Stimulated activated naive CD4-positive, alpha-beta T cell treated with Interleukin-2 at 50 U/mL for 16 hours (primary cell): ENCODE results near the gene RBM47.
A peak's percentile ranks its signal among the peaks of the same experiment; 100 is the strongest.
"Not testable (repeated sequence)": the region's sequence is repeated elsewhere in the genome, so short reads cannot be mapped to it uniquely, and the experiment has no call there.

Experiments
- DNase-seq: peaks from one replicate; lab custom pipeline; 2025; lab: John Stamatoyannopoulos, UW

Gene RBM47

DNA sequence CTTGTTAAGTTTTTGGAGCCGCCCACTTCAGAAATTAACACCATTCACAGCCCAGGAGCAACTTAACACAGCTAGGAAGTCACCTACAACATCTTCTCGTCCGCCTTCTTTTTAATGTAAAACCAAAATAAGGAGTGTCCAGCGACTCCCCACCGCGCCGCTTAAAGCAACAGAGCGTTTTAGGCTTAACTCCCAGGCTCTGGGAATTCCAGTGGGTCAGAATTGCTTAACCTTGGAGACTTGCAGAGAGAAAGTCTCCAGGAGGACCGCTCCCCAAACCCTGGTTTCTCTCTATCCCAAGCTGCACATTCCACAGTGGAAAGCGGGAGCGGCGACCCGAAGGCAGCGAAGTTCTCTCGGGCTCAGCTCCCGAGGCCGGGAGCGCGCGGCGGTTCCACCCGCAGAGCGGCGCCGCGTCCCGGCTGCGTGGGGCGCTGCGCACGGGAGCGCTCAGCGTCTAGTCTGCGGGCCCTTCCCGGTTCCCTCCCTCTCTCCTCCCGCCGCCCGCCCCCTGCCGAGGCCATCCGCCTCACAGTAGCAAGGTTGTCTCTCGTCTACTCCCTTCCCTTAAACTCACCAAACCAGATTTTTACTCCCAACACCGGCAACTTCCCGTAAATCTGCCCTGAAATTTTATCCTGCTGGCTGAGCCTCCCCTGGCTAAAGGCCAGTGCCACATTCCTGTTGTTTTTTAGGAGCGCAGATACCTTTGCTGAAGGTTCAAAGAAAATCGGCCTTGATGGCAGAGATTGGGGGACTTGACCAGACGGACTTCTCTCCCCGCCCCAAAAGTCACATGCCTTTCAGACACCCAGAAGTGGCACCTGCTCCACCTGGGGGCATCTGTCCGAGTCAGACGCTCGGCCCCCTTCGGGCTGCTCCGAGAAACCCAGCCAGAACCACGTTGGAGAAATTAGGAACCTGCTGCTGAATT, at the start of gene RBM47:
RBM47 (minus strand) TSS at position 464 of the 934 bp plus-strand sequence. CDS start 190,971 bp downstream, outside the sequence.
- DNase-seq = peak; percentile 2

DNA sequence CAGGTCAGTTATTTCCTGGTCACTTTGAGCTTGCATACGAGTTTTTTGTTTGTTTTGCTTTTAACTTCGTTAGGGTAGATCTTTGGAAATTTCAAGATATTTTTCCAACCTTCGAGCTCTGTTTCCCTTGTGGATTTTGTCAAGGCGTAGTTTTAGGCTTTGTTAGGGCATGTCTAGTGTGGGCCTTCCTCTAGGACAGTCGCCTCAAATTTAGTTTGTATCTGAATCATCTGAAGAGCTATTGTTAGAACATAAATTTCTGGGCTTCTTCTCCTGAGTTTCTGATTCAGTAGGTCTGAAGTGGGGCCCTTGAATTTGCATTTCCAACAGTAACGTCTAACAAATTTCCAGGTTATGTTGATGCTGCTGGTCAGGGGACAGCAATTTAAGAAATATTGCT, 48.8 kb upstream of the RBM47 start:
- no peak for DNase-seq

DNA sequence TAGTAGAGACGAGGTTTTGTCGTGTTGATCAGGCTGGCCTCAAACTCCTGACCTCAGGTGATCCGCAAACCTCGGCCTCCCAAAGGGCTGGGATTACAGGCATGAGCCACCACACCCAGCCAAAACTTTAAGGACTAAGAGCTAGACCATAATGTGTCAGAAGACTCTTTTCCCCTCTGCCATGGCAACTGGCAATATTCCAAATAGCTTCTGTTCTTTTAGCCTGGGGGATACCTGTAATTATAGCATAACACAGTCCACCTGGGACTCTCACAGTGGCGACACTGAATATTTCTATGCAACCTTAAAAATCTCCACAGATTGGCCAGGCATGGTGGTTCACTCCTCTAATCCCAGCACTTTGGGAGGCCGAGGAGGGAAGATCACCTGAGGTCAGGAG, 45.5 kb upstream of the RBM47 start:
- DNase-seq = no peak

DNA sequence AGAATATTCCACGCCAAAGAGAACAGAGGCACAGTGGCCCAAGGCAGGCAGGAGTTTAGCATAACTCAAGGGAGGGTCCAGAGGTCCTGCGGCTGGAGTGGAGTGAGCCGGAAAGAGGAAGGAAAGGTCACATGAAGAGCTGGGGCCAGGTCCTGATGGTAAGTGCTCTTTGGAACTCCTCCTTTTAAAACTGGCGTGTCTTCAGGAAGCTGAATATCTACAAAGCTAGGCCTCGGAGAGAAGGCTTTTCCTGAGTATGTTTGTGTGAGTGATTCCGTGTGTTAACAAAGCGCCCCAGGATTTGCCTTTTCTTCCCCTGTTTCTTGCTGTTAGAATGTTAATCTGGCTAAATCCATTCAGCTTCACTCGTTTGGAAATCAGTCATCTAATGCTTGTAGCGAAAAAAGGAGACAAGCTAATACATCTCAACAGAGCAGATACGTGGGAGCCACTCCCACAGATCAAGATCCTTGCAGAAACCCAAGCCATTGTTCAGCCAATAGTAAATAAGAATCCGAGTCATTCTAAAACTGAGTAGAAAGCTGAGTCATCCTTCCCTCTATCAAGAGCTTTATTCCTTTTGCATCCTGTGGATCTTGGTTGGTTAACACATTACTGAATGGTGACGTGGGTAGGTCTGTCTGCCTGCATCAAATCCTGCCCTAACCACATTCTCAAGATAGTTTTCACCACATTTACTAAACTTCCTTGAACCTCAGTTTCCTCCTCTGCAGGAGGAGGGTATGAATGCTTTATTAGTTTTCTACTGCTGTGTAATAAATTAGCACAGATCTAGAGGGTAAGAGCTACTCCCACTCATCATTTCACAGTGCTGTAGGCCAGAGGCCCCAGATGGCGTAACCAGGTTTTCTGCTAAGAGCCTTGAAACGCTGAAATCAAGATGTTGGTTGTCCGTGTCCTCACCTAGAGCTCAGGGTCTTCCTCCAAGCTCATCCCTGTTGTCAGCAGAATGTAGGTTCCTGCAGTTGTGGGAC, 43.2 kb upstream of the RBM47 start:
- peak; percentile 61 for DNase-seq

DNA sequence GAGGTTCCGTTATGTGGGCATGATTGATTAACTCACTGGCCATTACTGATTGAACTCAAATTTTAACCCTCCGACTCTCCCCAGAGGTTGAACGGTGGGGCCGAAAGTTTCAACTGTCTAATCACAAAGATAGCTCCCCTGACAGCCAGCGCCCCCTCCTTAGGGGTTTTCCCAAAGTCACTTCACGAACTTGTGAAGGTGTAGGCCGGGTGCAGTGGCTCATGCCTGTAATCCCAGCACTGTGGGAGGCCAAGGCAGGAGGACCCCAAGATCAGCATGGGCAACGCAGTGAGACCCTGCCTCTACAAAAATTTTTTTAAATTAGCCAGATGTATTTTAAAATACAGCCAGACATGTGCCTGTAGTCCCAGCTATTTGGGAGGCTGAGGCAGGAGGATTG, 39.8 kb upstream of the RBM47 start:
- peak; percentile 18 for DNase-seq

DNA sequence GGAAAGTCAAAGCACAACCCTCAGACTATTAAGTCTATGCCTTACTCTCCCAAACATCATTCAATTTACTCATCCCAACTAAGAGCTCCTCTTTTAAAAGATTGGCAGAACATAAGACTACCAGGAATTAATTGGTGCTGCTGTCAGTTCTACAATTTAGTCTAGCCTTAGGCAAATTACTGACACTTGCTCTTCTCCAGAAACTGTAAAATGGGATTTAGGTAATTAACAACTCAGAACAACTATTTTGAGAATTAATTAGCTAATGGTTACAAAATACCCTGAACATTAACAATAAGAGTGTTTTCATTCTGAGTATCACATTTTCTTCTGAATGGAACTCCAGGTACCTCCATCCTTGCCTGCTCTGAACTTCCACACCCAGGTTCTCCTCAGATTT, 36.2 kb upstream of the RBM47 start:
- DNase-seq = no peak

DNA sequence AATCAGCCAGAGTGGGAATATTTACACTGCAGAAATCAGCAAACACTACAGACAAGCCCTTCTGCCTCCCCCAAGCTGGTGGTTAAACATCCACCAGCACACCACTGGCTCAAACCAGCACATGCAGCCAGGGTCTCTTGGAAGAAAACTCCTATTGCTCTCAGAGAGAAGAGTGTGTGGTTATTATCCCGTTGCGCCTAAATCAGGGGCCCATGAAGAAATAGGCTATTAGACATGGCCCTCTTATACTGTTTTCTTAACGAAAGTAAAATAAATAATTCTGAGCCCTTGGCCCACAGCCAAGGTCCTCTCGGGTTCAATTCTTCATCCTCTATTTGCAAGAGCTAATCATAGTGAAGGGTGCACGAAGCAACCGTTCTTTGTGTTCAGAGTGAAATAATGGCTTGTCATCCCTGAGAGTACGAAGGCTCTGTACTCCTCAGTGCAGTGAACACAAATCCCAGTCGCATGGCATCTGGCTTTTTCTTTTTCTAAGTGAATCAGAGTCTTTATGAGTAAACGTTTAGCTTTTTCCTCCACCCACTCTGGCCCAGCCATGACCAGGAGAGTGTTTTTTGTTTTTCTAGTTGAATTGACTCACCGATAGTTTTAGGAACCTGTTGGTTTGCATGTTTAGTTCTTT, 33.4 kb upstream of the RBM47 start:
- peak; percentile 55 for DNase-seq

DNA sequence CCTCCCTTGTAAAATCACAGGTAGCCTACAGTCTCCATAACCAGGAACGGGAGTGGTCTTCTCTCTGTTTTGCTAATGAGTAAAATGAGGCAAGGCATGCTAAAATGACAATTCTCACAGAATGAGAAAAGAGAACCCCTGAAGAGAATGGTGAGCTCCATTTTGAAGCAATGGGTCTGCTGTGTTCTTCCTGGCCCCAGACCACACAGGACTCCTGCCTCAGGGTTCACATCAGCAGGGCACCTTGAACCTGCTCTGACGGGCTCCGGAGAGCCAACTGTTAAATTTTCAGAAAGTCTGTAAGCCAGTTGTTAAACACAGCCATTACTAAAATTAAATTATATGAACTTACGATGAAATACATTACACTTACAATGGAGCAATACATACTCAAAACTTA, 32.1 kb upstream of the RBM47 start:
- DNase-seq = no peak

DNA sequence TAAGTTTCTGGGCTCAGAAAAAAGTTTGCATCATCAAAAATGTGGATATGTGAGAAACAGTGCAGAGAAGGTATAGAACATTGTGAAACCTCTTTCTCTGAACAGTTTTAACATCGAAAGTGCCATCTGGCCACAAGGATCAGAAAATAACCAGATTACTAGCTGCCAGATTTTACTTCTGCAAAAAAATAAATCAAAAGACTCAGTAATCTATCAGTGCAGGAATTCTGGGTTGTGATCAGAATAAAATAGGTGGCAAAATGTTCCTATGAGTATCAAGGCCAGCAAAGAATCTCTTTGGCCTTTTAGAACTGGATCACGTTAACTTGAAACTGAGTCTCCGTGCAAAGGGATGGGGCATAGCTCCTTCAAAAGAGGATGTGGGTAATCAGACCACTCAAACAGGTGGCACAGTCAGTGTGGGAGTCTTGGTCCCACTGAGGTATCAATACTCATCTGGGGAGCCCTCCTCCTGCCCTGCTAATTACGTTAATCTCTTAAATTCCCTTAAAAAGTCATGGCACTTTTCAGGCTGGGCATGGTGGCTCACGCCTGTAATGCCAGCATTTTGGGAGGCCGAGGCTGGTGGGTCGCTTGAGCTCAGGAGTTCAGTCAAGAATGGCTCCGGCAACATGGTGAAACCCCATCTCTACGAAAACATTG, 26.7 kb upstream of the RBM47 start:
- no peak for DNase-seq

DNA sequence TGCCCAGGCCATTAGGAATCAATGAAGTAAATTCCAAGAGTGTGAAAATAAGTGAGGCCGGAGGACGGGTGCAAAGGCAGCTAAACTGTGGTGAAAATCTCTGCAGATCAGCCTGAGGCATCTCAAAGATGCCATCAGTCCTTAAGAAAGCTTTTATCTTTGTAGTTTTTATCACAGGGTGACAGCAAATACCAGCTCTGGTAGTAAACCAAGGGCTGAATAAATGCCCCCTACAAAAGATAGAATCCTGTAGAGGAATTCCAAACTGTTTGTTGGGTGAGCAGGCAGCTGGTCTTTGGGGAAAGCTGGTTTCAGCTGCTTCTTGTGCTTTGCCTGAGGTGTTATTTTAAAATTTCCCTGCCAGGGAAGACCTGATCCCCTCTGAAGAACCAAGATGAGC, 21.6 kb upstream of the RBM47 start:
- DNase-seq = no peak

DNA sequence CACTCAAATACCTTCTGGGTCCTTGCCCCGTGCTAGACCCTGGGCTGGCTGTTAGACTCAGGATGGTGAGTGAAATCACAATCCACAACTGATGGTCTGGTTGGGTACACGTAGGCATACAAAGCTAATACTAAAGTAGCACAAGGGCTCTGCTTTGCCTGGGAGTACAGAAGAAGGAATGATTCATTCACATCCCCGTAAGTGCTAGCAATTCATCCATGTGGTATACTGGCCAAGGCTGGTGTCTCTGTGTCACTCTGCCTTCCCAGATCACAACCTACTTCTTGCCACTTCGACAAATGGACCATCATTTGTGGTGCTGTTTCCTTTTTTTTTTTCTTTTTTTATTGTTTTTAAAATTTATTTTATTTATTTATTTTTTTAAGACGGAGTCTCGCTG, 19.7 kb upstream of the RBM47 start:
- no peak for DNase-seq

DNA sequence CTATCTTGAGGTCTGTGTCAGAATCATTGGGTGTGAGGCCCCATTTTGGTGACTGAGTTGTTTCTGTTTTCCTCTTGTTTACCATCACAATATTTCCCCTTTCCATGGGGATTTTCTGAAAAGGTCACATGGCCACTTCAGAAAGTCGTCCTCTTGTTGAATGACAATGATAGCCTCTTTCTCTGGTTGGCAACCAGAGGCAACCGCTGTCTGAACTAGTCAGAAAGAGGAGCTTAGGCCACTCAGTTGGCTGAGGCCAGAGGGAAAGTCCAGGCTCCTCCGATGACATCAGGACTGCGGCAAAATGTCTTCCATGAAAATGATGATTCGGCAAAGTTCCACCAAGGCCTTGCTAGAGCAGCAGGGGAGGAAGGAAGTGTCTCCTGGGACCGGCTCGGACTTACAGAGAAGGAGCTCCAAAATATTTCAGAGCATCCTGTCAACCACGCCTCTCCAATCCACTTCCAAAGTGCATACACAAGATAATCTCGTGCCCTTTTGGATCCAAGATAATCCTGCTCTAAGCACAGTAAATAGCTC, 19.1 kb upstream of the RBM47 start:
- no peak for DNase-seq

DNA sequence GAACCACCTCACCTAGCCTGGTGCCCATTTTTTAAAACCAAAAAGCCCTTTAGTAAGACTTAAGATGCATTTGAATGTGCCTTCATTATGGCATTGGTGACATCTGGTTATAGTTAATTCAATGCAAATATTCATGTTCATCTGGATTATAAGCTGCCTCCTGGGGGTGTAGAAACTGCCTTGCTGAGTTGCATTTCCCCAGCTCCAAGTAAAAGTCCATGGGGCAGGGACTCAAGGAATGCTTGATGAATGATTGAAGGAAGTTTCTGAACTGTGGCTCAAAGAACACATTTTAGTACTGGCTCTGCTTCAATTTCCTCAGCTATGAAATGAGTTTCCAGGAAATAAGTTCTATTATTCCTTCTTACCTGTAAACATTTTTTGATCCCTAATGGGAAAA, 18.5 kb upstream of the RBM47 start:
- no peak for DNase-seq

DNA sequence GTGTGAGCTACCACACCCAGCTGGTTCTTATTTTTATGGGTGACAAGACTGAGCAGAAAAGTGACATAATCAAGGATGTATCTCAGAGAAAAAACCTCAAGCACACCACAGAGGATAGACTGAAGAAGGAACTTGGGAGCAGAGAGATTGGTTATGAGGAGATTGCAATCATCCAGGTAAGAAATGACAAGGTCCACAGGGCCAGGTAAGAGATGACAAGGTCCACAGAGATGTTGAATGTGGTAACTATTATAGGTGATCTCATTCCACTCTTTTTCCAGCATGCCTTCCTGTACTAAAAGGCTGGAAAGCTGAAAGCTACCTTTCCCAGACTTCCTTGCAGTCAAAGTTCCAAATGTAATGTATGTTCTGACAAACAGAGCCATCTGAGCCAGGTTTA, 15.9 kb upstream of the RBM47 start:
- no peak for DNase-seq

DNA sequence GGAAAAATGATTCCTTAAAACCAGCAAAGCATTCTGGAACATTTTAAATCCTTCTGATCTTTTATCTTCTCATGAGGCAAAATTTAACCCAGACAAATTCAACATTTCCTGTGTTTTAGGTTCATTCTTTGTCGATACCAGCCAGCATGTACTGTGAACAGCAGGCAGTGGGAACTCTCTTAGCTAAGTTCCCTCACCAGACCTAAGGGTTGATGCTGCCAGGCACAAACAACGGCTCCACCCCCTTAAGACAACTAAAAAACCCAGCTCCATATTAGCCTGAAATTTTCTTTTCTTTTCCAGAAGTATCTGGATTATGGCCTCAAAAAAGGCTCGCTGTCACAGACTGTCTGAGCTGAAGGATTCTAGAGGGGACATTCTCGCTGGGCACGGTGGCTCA, 2.4 kb upstream of the RBM47 start:
- no peak for DNase-seq

DNA sequence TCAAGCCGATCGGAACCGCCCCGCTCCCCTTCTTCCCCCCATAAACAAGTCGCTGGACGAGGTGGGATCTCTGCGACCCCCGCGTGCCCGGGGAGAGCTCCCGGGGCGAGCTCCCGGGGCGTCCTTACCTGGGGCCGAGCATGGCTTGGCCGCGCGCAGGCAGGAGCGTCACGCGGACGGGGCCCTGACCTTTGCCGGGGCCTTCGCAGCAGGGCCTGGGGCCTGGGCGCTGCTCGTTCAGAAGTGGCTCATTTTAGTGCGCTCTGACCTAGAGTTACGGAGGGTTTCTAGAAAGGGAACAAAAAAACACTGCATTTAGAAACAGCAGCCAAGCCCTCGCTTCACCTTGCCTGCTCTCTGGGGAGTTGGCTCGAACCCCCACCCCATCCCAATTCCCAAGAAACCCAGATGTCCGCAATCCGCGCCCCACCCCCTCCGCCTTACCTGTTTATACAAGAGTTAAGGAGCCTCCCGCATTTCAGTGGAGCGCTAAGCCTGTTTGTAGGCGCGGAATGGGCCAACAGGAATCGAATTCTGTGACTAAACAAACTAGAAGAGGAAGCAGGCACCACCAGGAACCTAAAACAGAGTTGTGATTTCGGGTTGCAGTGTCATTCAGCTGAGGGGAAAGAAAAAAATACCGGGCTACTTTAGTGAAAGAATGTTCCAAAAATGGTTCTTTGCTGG, 814 bp upstream of the RBM47 start:
- no peak for DNase-seq

DNA sequence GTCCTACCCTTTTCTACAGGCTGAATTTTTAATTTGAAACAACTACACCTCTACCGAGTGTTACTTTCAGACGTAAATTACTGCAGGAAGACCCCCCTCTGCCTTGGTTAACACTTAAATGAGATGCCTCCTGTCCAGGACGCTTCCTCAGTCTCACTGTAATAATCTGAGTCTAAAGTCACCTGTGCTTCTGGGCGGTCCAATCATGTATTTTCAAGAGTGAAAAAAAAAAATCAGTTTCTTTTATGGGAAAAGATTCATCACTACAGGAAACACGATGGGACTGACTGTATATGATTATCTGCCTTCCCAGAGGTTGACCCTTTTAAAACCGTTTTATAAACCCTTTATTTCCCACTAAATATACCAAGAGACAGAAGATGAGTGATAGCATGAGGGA, 776 bp downstream of the RBM47 start:
- no peak for DNase-seq

DNA sequence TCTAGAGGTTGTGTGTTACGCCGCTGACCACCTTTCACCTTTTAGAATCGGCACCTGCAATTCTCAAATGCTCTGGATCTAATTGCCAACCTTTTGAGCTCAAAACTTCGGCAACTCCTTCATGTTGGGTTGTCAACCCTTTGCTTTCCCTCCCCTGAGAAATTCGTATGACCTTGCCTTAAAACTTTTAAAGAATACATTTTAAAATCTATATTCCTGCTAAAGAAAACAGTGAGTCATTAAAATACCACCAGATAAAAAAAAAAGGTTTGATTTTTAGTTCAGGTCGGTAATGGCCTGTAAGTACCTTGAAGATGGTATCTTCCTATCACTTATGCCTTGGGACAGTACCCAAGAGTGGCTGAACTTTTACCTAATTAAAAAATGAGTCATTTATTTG, 1.3 kb downstream of the RBM47 start:
- not testable (repeated sequence) for DNase-seq

DNA sequence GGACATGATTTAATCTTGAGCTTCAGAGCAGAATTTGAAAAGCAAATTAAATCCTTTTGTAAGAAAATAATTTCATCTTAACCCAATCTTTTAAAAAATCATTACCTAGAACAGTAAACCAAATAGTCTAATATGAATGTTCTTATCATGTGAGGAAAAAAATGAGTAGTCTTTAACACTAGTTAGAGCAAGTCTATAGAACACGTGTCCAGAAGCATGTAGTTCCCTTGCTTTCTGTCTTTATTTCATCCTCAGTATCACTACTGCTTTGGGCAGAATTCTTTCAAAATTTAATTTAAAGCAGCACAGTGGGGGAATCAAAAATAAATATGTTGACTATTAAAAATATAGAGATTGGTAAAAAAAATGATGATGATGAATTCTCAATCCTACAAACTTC, 2.1 kb downstream of the RBM47 start:
- DNase-seq = no peak

DNA sequence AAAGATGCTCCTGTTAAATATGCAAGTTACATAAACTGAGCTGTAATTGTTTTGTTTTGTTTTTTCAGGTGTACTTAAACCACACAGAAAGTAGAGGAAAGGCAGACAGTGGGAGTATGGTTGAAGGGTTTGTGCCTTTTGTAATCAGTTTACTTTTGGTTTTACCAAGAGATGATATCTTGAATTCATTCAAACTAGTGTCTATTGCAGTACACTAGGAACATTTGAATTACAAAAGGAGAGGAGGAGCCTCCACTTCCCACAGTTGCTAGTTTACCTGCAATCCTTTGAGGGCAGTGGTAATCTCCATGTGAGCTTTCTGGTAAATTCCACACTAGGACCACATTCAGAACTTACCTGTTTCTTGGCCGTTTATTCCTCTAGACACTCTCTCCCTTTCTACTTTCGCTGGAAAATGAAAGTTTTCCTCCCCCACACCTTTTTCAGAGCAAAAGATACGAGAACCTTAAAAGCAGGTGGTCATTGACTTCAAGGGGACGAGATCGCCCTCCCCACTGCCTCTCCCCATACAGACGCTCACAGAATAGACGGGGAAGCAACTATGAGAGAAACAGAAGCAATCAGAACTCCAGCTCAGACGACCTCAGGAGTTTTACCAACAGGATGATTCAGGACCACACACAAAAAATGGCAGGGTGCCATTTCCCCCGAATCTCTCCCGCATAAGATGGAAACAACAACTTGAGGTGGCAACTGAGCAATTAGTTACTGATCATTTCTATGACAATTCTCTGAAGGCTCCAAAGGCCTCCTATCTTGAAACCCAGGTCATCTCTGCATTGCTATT, 3.3 kb downstream of the RBM47 start:
- no peak for DNase-seq
